Erythroblast (primary cell): Measurements from ENCODE around the gene PLCXD1.
"Not testable (repeated sequence)": the region's sequence is repeated elsewhere in the genome, so short reads cannot be mapped to it uniquely, and the experiment has no call there.

Source experiments
- GATA1 ChIP-seq: IDR thresholded peaks from 2 replicates; pipeline ENCODE4 v1.6.1; 2011; ENCODE audit warnings: low read depth, mild to moderate bottlenecking, control low read depth, low read length, moderate library complexity
- POLR2A ChIP-seq: IDR thresholded peaks from 2 replicates; pipeline ENCODE4 v1.6.1; 2011; ENCODE audit warnings: mild to moderate bottlenecking, low read length

- not testable (repeated sequence) for TF ChIP-seq POLR2A, GATA1
Observed at GRCh38 chrX:280722-281121, 459 bp upstream of the PLCXD1 start.
